VCaP (cell line): ENCODE measurements around the gene RMC1.
"Not testable (repeated sequence)": the region's sequence is repeated elsewhere in the genome, so short reads cannot be mapped to it uniquely, and the experiment has no call there.

Experiments used
- H3K27ac ChIP-seq: fragments of 450-650 bp; 2 replicates; pipeline ENCODE4 v1.5.1; 2017
- CTCF ChIP-seq: fragments of 450-650 bp; conservative IDR thresholded peaks from 2 replicates; pipeline ENCODE4 v1.5.1; 2017; ENCODE audit warnings: mild to moderate bottlenecking, moderate library complexity

The RMC1 gene

GRCh38 chr18:23551978-23552377 lies 48.7 kb downstream of the RMC1 start:
- TF ChIP-seq CTCF, result no peak

GRCh38 chr18:23552505-23552904 lies 49.2 kb downstream of the RMC1 start:
- no peak for TF ChIP-seq CTCF
- H3K27ac ChIP-seq, result no peak overlapping the region

More at GRCh38 chr18:23551978-23552377, 48.7 kb downstream of the RMC1 start:
- peak overlapping the region; percentile 46; the same call in 1 of the 2 replicates for H3K27ac ChIP-seq

- H3K27ac ChIP-seq, result no peak overlapping the region
These were observed 50.6 kb downstream of the RMC1 start for GRCh38 chr18:23553887-23554286.

GRCh38 chr18:23556145-23556780 lies 53.0 kb downstream of the RMC1 start:
- H3K27ac ChIP-seq, result no peak overlapping the region
- no peak for TF ChIP-seq CTCF

More at GRCh38 chr18:23553887-23554286, 50.6 kb downstream of the RMC1 start:
- TF ChIP-seq CTCF, result no peak

GRCh38 chr18:23557511-23557910 lies 54.2 kb downstream of the RMC1 start:
- not testable (repeated sequence) for H3K27ac ChIP-seq

- no peak overlapping the region for H3K27ac ChIP-seq
- no peak for TF ChIP-seq CTCF
These were observed 56.9 kb downstream of the RMC1 start for GRCh38 chr18:23560186-23560585.

GRCh38 chr18:23563377-23564043 lies 60.2 kb downstream of the RMC1 start:
- TF ChIP-seq CTCF, result no peak
- H3K27ac ChIP-seq, result no peak overlapping the region

- H3K27ac ChIP-seq, result no peak overlapping the region
- no peak for TF ChIP-seq CTCF
These were observed 62.7 kb downstream of the RMC1 start for GRCh38 chr18:23565916-23566547.
